Hematopoietic multipotent progenitor cell treated with erythropoietin and hydrocortisone succinate and interleukin-3 and kit ligand, for 4 days (in vitro differentiated cells): ENCODE data around the gene PSMC1.

ENCODE experiments used
- DNase-seq: peaks from one replicate; pipeline ENCODE4 v3.0.0-alpha.2; 2015

The PSMC1 gene

GRCh38 chr14:90276646-90277367 is 20.5 kb downstream of the PSMC1 start:
- DNase-seq, result peak; percentile 25

GRCh38 chr14:90277581-90278198 is 21.3 kb downstream of the PSMC1 start:
- DNase-seq, result no peak

GRCh38 chr14:90278199-90279175 is 22.1 kb downstream of the PSMC1 start:
- DNase-seq, result no peak

DNA sequence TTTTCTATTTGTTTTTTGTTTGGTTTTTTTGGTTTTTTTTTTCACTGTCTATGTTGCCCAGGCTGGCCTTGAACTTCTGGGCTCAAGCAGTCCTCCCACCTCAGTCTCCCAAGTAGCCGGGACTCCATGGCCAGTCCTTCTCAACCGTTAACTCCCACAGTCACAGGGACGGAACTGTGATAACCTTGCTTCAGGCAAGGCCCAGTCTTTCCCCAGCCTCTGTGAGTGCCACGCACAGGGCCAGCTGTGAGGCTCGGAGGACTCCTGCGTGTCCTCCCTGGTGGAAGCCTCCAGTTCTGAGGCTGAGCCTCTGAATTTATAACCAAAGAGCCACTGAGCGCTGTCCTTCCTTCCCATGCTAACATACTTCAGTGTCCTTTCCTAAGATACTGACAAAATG is 23.7 kb downstream of the PSMC1 start:
- no peak for DNase-seq

DNA sequence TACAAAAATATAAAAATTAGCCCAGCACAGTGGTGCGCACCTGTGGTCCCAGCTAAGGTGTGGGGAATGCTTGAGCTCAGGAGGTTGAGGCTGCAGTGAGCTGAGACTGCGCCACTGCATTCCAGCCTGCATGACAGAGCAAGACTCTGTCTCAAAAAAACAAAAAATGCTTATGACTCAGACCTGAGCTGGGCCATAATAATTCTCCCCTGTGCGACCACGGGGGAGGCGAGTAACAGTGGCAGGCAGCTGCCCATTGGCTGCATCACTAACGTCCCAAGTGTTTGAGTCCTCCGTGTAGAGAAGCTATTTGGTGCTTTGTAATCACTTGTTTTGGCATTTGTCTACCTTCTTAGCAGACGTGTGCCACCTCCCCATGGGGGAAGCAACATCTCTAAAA is 24.9 kb downstream of the PSMC1 start:
- no peak for DNase-seq

DNA sequence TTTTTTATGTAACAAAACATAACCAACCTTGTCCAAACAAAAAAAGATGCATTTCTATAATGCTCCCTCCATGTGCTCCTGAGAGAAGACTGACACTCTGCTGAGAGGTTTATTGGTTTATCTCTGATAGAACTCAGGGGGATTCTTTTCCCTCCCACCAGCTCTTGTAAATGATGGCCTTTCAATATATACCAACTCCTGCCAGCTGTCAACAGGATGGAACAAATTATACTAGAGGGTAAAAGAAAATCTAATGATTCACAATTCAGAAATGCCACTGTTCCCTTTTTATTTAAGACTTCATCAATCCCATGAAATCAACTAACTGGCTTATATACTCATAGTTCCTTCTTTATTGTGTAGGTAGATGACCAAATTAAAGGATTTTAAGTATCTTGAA is 25.4 kb downstream of the PSMC1 start:
- DNase-seq, result no peak

DNA sequence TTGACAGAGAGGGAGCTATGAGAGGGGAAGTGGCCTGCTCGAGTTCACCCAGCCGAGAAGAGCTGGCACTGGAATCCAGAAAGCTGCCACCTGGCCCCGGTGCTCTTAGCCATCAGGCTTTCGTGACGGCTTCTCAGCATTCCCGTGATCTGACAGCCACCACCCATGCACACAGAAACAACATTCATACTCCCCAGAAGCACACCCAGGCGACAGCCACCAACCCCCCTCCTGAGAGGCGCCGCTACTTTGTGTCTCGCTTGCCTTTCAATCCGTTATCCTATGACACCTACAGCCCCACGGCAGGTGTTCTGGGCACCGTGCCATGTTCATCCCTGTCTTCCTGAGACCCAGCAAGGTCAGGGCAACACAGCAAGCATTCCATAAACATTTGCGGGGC is 31.4 kb downstream of the PSMC1 start:
- no peak for DNase-seq

GRCh38 chr14:90288651-90289355 is 32.5 kb downstream of the PSMC1 start:
- no peak for DNase-seq

- no peak for DNase-seq
Observed at GRCh38 chr14:90290337-90291011, 34.1 kb downstream of the PSMC1 start.

GRCh38 chr14:90291699-90292098 is 35.3 kb downstream of the PSMC1 start:
- DNase-seq, result no peak

DNA sequence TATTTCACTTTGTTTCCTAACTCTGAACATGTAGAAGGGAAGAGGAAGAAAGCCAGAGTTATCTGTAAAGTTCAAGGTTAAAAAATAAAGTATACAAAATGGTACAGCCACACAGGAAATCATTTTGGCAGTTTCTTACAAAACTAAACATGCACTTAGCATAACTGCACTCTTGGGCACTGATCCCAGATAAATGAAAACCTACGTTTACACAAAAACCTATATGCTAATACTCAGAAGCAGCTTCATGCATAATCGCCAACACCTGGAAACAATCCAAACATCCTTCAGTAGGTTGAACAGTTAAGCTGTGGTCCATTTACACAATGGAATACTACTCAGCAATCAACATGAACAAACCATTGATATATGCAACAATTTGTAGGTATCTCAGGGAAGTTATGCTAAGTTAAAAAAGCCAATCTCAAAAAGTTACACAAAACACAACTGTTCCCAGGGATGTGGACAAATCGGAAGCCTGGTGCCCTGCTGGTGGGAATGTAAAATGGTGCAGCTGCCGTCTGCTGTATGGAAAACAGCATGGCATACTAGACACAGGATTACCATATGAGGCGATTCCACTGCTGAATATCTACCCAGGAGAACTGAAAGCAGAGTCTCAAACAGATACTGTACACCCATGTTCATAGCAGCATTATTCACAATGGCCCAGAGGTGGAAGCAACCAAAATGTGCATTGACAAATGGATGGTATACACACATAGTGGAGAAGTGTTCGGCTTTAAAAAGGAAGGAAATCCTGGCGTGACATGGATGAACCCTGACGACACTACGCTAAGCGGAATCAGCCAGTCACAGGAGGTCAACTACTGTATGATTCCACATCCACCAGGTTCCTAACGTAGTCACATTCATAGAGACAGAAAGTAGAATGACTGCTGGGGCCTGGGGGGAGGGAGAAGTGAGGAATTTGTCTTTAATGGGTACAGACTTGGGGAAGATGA is 37.7 kb downstream of the PSMC1 start:
- no peak for DNase-seq

GRCh38 chr14:90294872-90295271 is 38.5 kb downstream of the PSMC1 start:
- peak; percentile 80 for DNase-seq

DNA sequence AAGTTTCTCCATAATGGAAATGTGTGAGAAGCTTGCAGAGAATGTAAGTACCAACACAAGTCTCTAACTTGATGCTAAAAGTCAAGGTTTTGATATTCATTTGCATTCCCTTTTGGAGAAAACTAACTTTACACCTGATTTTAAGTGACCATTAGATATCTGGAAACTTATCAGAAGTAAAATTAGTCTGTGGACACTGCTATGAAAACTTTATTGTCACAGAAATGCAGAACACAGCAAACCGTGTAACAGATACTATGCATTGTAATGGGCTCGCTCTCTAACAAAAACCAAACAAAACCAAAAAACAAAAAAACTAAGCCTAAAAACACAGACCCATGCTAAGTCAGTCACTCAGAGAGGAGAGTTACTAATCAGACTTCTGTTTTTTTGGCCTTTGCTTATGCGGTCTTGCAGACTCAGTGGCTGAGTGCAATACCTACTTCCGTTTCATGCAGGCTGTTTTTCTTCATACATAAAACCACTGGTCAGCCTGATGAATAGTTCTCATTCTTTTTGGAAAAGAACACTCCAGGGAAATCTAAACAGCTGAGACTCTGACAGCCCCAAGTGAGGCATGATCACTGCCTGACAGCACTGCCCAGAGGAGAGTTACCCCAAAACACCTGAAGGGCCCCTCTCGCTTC is 39.6 kb downstream of the PSMC1 start:
- peak; percentile 46 for DNase-seq

- no peak for DNase-seq
Observed at GRCh38 chr14:90296641-90297040, 40.3 kb downstream of the PSMC1 start.

DNA sequence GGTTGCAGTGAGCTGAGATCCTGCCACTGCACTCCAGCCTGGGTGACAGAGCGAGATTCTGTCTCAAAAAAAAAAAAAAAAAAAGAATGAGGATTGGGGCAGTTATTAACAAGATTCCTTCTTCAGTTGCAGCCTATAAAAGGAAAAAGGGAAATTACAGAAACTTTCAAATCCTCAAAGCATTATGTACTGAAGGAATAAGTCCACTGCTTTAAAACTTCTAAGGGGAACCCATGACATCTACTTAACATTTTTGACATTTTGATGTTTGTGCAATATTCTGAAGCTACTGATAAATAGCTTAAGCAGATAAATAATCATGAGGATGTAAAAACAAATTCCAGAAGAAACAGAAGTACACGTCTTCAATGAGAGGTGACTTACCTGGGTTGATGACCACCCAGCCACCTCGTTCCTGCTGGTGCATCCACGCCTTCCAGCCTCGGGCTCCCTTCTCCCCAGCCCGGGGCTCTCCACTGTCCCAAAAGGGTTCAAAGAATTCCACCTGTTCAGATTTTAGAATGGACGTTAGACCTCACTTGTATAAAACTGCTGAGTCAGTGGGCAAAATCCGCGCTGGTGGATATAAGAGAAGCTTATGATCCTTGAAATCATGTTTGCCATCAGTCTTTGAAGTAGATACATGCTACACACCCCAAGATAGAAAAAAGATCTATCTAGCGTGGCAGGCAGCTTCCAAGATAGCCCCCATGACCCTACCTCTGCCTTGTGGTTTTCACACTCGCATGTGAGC is 41.7 kb downstream of the PSMC1 start:
- DNase-seq, result no peak

DNA sequence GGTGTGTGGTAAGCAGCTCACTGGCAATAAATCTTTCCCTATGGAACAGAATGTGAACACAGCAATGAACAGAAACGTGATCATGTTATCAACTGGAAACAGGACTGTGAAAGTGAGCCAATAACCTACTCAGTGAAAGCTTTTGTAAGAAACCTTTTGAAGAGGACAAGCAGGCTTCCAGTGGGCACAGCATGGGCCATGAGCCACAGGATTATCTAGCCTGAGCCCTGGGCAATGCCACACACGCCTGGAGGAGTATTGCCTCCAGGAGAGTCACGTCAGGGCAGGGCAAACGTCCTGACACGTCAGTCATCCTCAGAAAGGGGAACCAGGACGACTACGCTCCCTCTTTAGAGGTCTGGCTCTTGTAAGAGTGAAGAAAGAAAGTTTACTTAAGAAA is 43.1 kb downstream of the PSMC1 start:
- peak; percentile 88 for DNase-seq

- peak; percentile 76 for DNase-seq
Observed at GRCh38 chr14:90300611-90301047, 44.3 kb downstream of the PSMC1 start.

- no peak for DNase-seq
Observed at GRCh38 chr14:90301122-90301521, 44.8 kb downstream of the PSMC1 start.

DNA sequence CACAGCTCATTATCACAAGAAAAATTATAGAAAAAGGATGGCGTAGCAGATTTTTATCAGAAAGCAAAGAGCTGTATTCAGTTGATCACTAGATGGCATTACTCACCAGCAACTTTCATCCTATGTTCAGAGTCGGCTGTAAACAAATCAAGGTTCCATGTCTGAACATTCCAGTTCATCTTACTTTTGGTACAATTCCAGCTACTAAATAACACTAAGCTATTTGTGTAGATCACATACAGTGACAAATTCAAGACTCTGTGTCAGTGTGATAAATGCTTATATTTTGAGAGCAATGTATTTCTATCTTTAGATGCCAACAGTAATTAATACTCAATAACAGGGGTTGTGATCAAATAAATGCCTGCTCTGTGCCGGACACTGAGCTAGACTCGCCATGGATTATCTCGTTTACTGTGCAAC is 45.3 kb downstream of the PSMC1 start:
- DNase-seq, result peak; percentile 66
